HepG2 (cell line): ENCODE results near the gene ZFAND3. TPM values are rescaled to one million over a fixed set of nuclear protein-coding genes. Genes with fewer than 3 reads are reported as not detected.

Experiments
- ARID4A ChIP-seq: sonication (generic); formaldehyde crosslinking; IDR thresholded peaks from 2 replicates; pipeline ENCODE4 v1.5.0; 2020; ENCODE audit warnings: mild to moderate bottlenecking, missing genetic modification reagents, borderline replicate concordance
- CREM ChIP-seq, 2 experiments: sonication (generic) in 1 of 2; formaldehyde crosslinking in 1 of 2; IDR thresholded peaks; 2 replicates each; pipeline versions ENCODE4 v1.4.0 to v1.6.1; 2016 to 2020; ENCODE audit warnings: antibody characterized with exemption in 1 of 2, mild to moderate bottlenecking in 1 of 2, missing genetic modification reagents in 1 of 2
- FOXJ3 ChIP-seq: sonication (generic); formaldehyde crosslinking; IDR thresholded peaks from 2 replicates; pipeline ENCODE4 v1.4.0; 2020; ENCODE audit warnings: missing genetic modification reagents, mild to moderate bottlenecking, borderline replicate concordance
- HNRNPLL ChIP-seq: fragments of 200-400 bp; formaldehyde crosslinking; IDR thresholded peaks from 2 replicates; pipeline ENCODE4 v1.6.1; 2017; ENCODE audit warnings: mild to moderate bottlenecking, low read depth, low read length; ENCODE audit not compliant: poor library complexity, severe bottlenecking
- MTF2 ChIP-seq: sonication (generic); formaldehyde crosslinking; IDR thresholded peaks from 2 replicates; pipeline ENCODE4 v1.5.0; 2020; ENCODE audit warnings: missing genetic modification reagents, borderline replicate concordance
- RFXAP ChIP-seq: sonication (generic); formaldehyde crosslinking; IDR thresholded peaks from 2 replicates; pipeline ENCODE4 v1.4.0; 2020; ENCODE audit warnings: missing genetic modification reagents, borderline replicate concordance
- STAT6 ChIP-seq: sonication (generic); formaldehyde crosslinking; IDR thresholded peaks from 2 replicates; pipeline ENCODE4 v1.4.0; 2020; ENCODE audit warnings: missing genetic modification reagents, mild to moderate bottlenecking, borderline replicate concordance
- ZBTB34 ChIP-seq: sonication (generic); formaldehyde crosslinking; IDR thresholded peaks from 2 replicates; pipeline ENCODE4 v1.8.0; 2022; ENCODE audit warnings: mild to moderate bottlenecking, missing genetic modification reagents
- ZBTB43 ChIP-seq: sonication (generic); formaldehyde crosslinking; conservative IDR thresholded peaks from 2 replicates; pipeline ENCODE4 v1.4.0; 2020; ENCODE audit warnings: missing genetic modification reagents
- ZFP90 ChIP-seq: sonication (generic); formaldehyde crosslinking; IDR thresholded peaks from 2 replicates; pipeline ENCODE4 v1.8.0; 2022; ENCODE audit warnings: missing genetic modification reagents, mild to moderate bottlenecking, inconsistent platforms, borderline replicate concordance
- ZNF230 ChIP-seq: sonication (generic); formaldehyde crosslinking; IDR thresholded peaks from 2 replicates; pipeline ENCODE4 v1.4.0; 2020; ENCODE audit warnings: mild to moderate bottlenecking, missing genetic modification reagents
- ZNF274 ChIP-seq: sonication (generic); formaldehyde crosslinking; IDR thresholded peaks from 2 replicates; pipeline ENCODE4 v1.5.1; 2020; ENCODE audit warnings: mild to moderate bottlenecking, missing genetic modification reagents
- ZNF430 ChIP-seq: sonication (generic); formaldehyde crosslinking; IDR thresholded peaks from 2 replicates; pipeline ENCODE4 v1.9.0; 2021; ENCODE audit warnings: mild to moderate bottlenecking, missing genetic modification reagents
- ZNF549 ChIP-seq: sonication (generic); formaldehyde crosslinking; IDR thresholded peaks from 2 replicates; pipeline ENCODE4 v1.5.0; 2020; ENCODE audit warnings: missing genetic modification reagents
- ZNF616 ChIP-seq: sonication (generic); formaldehyde crosslinking; IDR thresholded peaks from 2 replicates; pipeline ENCODE4 v1.5.0; 2020; ENCODE audit warnings: low read depth, mild to moderate bottlenecking, missing genetic modification reagents
- ZNF788 ChIP-seq: sonication (generic); formaldehyde crosslinking; IDR thresholded peaks from 2 replicates; pipeline ENCODE4 v1.5.0; 2020; ENCODE audit warnings: mild to moderate bottlenecking, missing genetic modification reagents, borderline replicate concordance
- ZNF883 ChIP-seq: sonication (generic); formaldehyde crosslinking; IDR thresholded peaks from 2 replicates; pipeline ENCODE4 v1.5.1; 2020; ENCODE audit warnings: mild to moderate bottlenecking, missing genetic modification reagents; ENCODE audit errors: not compliant biosample characterization
- polyA plus RNA-seq, 8 experiments: library from polyadenylated mRNA; depleted of rRNA in 3 of 8; stranded (reverse) in 7 of 8; unstranded in 1 of 8; fragments of >200 nt; fragmentation: Illumina TruSeq in 4 of 8; extraction: Trizol in 4 of 8; gene quantifications; 2 replicates each; pipeline versions ENCODE4 v1.2.1 to v1.2.3, GENCODE V29; 2011 to 2016; ENCODE audit warnings: low read depth in 4 of 8, missing spikeins in 1 of 8, mixed read lengths in 1 of 8; ENCODE audit not compliant: insufficient read depth in 1 of 8
- total RNA-seq, 5 experiments: library from RNA; depleted of rRNA; stranded (reverse); fragments of >200 nt; fragmentation: Illumina TruSeq; extraction: Trizol; gene quantifications; 2 replicates each; pipeline ENCODE4 v1.2.3, GENCODE V29; 2016; ENCODE audit warnings: low read depth in 1 of 5

Gene ZFAND3
- total and polyA plus RNA-seq, 2 of the 13 experiments (the other 11 are each of a cell fraction or from before 2014, with no cell fraction given) = 16.4 to 17.1 TPM

GRCh38 chr6:38176797-38177751 is 357.5 kb downstream of the ZFAND3 start (continued):
- no peak for TF ChIP-seq ZNF616
- TF ChIP-seq ZBTB43 (CRISPR knock-in tag) = no peak
- no peak for TF ChIP-seq CREM (IDR thresholded peaks at IDR 0.05)
- TF ChIP-seq CREM (CRISPR knock-in tag; IDR thresholded peaks at IDR 0.05) = no peak
- 0 out of 2 replicates have a peak, but pooled peaks have one; percentile 45 for TF ChIP-seq MTF2
- no peak for TF ChIP-seq ZNF230 (CRISPR knock-in tag)
- TF ChIP-seq ZNF788 = no peak
- TF ChIP-seq ZBTB34 (CRISPR knock-in tag) = no peak
- TF ChIP-seq ARID4A (CRISPR knock-in tag) = no peak
- TF ChIP-seq FOXJ3 (CRISPR knock-in tag) = no peak
- no peak for TF ChIP-seq STAT6 (CRISPR knock-in tag)
- TF ChIP-seq ZNF549 (CRISPR knock-in tag) = no peak
- TF ChIP-seq ZNF430 (CRISPR knock-in tag) = 0 out of 2 replicates have a peak, but pooled peaks have one; percentile 55
- no peak for TF ChIP-seq ZNF883 (CRISPR knock-in tag)
- TF ChIP-seq ZFP90 = no peak
- no peak for TF ChIP-seq HNRNPLL
- no peak for TF ChIP-seq RFXAP
- no peak for TF ChIP-seq ZNF274
